Skeletal muscle cell (primary cell): ENCODE data around the gene UBAP1L.
"Not testable (repeated sequence)": the region's sequence is repeated elsewhere in the genome, so short reads cannot be mapped to it uniquely, and the experiment has no call there.

ENCODE experiments used
- DNase-seq: peaks from one replicate; pipeline ENCODE4 v3.0.0-alpha.2; 2010; ENCODE audit warnings: low read depth
- H3K4me3 ChIP-seq: 2 replicates; pipeline ENCODE4 v1.5.1; 2011; ENCODE audit warnings: low read depth, mild to moderate bottlenecking, control low read depth, low read length, moderate library complexity

The UBAP1L gene

DNA sequence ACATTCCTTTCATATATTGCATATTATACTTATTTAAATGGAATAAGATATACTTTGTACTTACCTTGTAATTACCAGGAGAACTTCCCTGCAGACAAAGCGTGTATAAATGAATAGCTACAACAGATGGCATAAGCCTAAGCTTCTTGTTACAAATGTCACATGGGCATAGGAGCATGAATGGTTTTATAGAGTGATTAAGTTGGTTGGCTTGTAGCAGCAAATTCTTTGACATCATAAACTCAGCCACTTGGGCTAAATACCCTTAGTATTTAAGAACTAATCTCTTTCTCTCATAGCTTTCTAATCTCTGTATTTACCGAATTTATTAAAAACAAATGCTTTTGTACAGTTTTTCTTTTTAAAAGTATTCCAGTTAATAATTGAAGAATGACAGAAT is at the start of gene UBAP1L:
Gene UBAP1L, minus strand, starts transcription at position 115 of the 400 bp plus-strand sequence. CDS start 8,985 bp downstream, outside the sequence.
- DNase-seq, result no peak
- H3K4me3 ChIP-seq, result no peak within 1 kb of the TSS

DNA sequence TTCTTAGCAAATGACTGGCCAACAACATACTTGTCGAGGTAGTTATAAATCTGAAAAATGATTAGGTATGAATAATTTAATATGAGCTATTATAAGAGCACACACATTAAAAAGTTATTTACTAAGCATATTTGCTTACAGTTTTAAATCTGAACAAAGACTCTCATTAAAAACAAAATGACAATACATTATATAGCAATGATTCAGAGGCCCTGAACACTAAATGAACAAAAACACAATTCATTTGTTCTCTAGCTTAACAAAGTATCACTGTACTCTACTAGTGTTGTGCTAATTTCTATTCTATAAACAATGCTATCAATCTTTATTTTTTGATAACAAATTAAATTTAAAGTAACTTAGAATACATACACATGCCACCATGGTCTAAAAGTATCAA is 49.1 kb upstream of the UBAP1L start:
- no peak overlapping the region for H3K4me3 ChIP-seq
- no peak for DNase-seq

DNA sequence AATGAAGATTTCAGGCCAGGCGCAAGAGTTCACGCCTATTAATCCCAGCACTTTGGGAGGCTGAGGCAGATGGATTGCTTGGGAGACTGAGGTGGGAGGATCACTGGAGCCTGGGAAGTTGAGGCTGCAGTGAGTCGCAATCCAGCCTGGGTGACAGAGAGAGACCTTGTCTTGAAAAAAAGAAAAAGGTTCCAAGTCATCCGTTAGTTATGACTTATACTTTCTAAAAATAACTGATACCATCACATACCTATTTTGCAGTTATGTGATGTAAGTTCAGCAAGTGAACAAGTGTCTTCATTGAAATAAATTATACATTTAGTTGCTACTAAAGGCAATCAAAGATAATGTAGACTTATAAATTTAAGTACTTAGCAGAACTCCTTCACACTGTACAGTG is 48.0 kb upstream of the UBAP1L start:
- no peak for DNase-seq
- no peak overlapping the region for H3K4me3 ChIP-seq

DNA sequence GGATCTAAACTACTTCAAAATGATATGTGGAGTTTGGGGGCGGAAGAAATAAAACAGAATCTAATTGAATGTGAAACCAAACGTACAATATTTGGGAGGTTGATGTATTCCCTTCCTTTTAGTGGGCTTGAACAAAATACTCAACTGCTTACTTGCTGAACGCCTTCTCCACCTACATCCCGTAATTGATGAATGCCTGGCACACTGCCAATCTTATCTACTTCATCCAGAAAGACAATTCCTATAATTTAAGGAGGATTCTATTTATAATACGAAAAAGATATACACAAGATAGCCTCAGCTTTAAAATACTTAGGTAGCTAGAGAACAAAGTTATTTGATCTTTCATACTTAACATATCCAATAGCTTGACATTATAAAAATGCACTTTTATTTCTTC is 41.7 kb upstream of the UBAP1L start:
- no peak overlapping the region for H3K4me3 ChIP-seq
- no peak for DNase-seq

DNA sequence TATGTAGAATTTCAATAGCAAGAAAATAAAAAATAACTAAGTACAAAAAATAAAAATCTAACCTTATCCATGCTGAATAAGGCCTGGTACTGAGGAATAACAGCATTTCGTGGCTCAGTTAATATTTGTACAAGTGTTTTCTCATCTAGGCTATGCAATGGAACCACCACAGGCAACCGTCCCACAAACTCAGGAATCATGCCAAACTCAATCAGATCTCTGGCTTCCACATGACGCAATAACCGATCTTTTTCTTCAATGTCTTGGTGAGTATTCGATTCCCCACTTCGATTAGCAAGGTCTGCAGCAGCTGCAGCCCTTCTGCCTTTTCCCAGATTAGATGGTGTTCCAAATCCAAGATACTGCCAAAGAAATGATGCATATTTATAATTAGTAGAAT is 39.7 kb upstream of the UBAP1L start:
- no peak overlapping the region for H3K4me3 ChIP-seq
- DNase-seq, result no peak

- DNase-seq, result no peak
- H3K4me3 ChIP-seq, result no peak overlapping the region
These were observed 32.9 kb upstream of the UBAP1L start for GRCh38 chr15:65147902-65148301.

DNA sequence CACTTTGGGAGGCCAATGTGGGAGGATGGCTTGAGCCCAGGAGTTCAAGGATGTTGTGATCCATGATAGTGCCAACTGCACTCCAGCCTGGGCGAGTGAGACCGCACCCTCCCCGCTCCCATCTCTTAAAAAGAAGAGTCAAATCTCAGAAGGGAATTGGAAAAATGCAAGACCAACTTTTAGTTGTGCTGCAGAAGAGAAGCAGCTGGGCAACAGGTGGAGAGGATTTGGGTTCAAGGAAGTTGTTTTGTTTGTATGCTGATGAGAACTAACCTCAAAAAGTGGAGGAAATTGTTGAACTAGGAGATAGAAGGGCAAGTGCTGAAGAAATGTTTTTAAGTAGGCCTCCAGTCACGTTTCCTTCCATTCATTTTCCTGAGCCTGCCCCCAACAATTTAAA is 31.4 kb upstream of the UBAP1L start:
- no peak overlapping the region for H3K4me3 ChIP-seq
- no peak for DNase-seq

DNA sequence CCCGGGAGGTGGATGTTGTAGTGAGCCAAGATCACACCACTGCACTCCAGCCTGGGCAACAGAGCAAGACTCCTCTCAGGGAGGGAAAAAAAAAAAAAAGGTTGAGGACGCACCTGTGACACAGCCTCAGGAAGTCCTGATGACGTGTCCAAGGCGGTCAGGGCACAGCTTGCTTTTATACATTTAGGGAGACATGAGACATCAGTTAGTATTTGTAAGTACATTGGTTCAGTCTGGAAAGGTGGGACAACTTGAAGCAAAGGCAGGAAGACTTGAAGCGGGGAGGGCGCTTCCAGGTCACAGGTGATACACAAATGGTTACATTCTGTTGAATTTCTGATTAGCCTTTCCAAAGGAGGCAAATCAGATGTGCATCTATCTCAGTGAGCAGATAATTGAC is 23.6 kb upstream of the UBAP1L start:
- not testable (repeated sequence) for H3K4me3 ChIP-seq, DNase-seq

- DNase-seq, H3K4me3 ChIP-seq: not testable (repeated sequence)
These were observed 22.9 kb upstream of the UBAP1L start for GRCh38 chr15:65137893-65138292.

DNA sequence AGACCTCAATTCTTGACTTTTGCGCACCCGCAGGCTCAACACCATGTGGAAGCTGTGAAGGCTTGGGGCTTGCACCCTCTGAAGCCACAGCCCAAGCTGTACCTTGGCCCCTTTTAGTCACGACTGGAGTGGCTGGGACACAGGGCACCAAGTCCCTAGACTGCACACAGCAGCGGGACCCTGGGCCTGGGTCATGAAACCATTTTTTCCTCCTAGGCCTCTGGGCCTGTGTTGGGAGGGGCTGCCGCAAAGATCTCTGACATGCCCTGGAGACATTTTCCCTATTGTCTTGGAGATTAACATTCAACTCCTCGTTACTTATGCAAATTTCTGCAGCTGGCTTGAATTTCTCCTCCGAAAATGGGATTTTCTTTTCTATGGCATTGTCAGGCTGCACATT is 22.1 kb upstream of the UBAP1L start:
- DNase-seq, H3K4me3 ChIP-seq: not testable (repeated sequence)

- no peak overlapping the region for H3K4me3 ChIP-seq
- no peak for DNase-seq
These were observed 19.5 kb upstream of the UBAP1L start for GRCh38 chr15:65134538-65134937.

GRCh38 chr15:65133548-65134200 is 18.7 kb upstream of the UBAP1L start, which contains the start of gene PDCD7:
TSS of gene PDCD7 (minus strand) at chr15:65133808. CDS start at chr15:65133781, 27 bp downstream.
- DNase-seq, result peak; percentile 73
- peak within 1 kb of the TSS; percentile 75 for H3K4me3 ChIP-seq

DNA sequence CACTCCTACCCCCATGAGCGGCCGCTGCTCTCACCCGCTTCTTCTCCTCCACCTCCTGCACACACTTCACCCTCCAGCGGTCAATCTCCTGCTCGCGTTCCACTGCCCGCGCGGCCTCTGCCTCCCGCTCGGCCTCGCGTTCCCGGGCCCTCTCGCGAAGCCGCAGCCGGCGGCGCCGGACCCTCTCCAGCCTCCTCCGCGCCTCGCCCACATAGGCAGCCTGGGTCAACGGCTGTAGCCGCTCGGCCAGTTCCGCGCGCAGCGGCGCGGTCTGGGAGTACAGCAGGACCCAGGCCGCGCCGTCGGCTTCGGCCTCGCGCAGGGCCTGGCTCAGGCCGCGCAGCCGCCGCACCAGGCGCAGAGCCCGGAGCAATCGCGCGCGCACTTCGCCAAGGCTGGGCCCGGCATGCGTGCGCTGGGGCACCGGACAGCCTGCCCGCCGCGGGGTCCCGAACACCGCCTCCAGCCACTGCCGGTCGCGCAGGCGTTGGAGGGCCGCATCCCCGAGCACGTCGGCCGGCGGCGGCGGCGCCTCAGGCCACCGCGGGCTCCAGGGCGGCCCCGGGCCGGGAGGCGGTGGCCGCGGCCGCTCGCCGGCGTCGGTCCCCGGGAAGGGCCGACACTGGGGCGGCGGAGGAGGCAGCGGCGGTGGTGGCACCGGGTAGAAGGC is 18.0 kb upstream of the UBAP1L start:
- no peak for DNase-seq
- peak overlapping the region; percentile 75 for H3K4me3 ChIP-seq

- DNase-seq, result no peak
- no peak overlapping the region for H3K4me3 ChIP-seq
These were observed 15.9 kb upstream of the UBAP1L start for GRCh38 chr15:65130941-65131340.

- no peak overlapping the region for H3K4me3 ChIP-seq
- DNase-seq, result no peak
These were observed 542 bp upstream of the UBAP1L start for GRCh38 chr15:65115542-65115941.

DNA sequence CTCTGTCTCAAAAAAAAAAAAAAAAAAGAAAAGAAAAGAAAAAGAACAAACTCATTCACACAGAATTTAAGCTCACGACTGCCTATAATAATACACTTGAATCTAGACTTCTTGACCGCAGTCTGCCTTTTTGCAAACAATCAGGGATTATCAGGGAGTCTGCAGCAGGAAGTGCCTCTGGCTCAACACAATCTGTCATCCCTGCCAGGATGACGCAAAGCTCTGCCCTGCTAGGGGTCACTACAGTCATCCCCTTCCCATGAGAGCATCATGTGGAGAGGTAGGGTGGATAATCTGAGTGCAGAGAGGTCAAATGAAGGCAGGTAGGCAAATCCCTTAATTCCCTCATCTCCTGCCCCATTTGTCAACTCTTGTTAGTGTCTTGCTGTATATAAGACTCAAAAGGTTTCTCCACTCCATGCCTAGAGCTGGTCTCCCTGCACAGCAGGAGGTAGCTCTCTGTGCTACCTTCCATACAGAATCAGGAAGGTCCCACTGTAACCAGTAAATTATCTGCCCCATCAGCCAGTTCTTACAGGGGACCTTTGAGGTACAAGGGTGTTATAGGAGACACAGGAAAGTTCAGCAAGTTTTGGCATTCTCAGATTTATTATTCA is 4.2 kb downstream of the UBAP1L start:
- no peak for DNase-seq

GRCh38 chr15:65106011-65106590 is 8.9 kb downstream of the UBAP1L start:
- DNase-seq, result no peak
- no peak overlapping the region for H3K4me3 ChIP-seq

More for the DNA sequence above, 4.2 kb downstream of the UBAP1L start:
- H3K4me3 ChIP-seq, result no peak overlapping the region

- no peak overlapping the region for H3K4me3 ChIP-seq
- no peak for DNase-seq
These were observed 10.0 kb downstream of the UBAP1L start for GRCh38 chr15:65105038-65105437.

DNA sequence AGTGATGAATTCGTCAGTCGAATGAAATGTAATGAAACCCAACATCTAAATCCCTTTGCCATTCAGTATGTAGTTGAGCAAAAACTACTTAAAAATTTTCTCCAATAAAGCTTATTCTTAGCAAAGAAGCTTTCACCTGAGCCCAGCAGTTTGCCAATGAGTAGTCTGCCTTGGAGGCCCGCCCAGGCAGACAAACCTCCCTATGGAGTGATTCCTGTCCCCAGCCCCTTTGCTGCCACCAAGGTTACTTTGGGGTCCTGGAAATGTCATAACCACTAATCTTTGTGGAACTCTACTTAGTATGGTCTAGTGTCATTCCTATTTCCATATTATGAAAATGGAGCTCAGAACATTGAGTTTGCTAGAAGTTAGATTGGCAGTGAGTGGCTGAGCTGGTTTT is 12.1 kb downstream of the UBAP1L start:
- H3K4me3 ChIP-seq, result no peak overlapping the region
- no peak for DNase-seq
